ENCODE results near the gene GIPC2. TPM values are rescaled to one million over a fixed set of nuclear protein-coding genes. Genes with fewer than 3 reads are reported as not detected.

GIPC2 gene
- polyA plus RNA-seq, 1 donor (not counting 4 experiments of a cell fraction or from before 2014, with no cell fraction given): 0.28 TPM

- DNase-seq (ENCODE audit: low read depth, low spot score) (no peak), FAIRE-seq (no peak)
- no peak overlapping the region for H3K4me3 ChIP-seq (ENCODE audit: control insufficient read depth in 2 of 3, extremely low read depth in 1 of 3, insufficient read depth in 2 of 3, low read depth in 1 of 3, low read length in 3 of 3)
- no peak overlapping the region for H3K4me2 ChIP-seq (ENCODE audit: control insufficient read depth, extremely low read depth, insufficient read depth, low read depth, low read length)
- H2AFZ ChIP-seq (ENCODE audit: control insufficient read depth, low read length): no peak overlapping the region
- no peaks in the 10 kb centered on the region for H3K27me3 ChIP-seq (ENCODE audit: control insufficient read depth, extremely low read depth, insufficient read depth, low read length)
- no peaks in the 10 kb centered on the region for H3K9me3 ChIP-seq (ENCODE audit: control insufficient read depth, low read depth, low read length)
- no peaks in the 10 kb centered on the region for H3K36me3 ChIP-seq (ENCODE audit: control insufficient read depth in 2 of 2, extremely low read depth in 1 of 2, insufficient read depth in 2 of 2, low read length in 2 of 2)
- dilution Hi-C loops (cut with MboI; ENCODE audit: extremely low pct_ligation_motif_present, low sequenced_read_pairs): no loop called here
- TF ChIP-seq EZH2 (IDR thresholded peaks at IDR 0.05; ENCODE audit: low read length) (no peak), CTCF (optimal IDR thresholded peaks at IDR 0.05 in 1 of 3, IDR thresholded peaks at IDR 0.05 in 1 of 3, conservative IDR thresholded peaks at IDR 0.05 in 1 of 3; ENCODE audit: extremely low read depth in 1 of 3, insufficient read depth in 2 of 3, low read length in 3 of 3) (no peak)
- H3K4me1 ChIP-seq (ENCODE audit: control insufficient read depth, extremely low read depth, insufficient read depth, low read length): peaks cover 10% of the 10 kb centered on the region
- H3K9ac ChIP-seq (ENCODE audit: control insufficient read depth, extremely low read depth, insufficient read depth, low read length): no peak overlapping the region
- H3K9me1 ChIP-seq (ENCODE audit: control insufficient read depth, extremely low read depth, insufficient read depth, low read length): no peaks in the 10 kb centered on the region
- no peak overlapping the region for H3K27ac ChIP-seq (ENCODE audit: control insufficient read depth, insufficient read depth, low read length)
- no peaks in the 10 kb centered on the region for H3K79me2 ChIP-seq (ENCODE audit: control insufficient read depth, insufficient read depth, low read length)
- no peaks in the 10 kb centered on the region for H4K20me1 ChIP-seq (ENCODE audit: control insufficient read depth, extremely low read depth, insufficient read depth, low read length)
These were observed 7.3 kb upstream of the GIPC2 start for GRCh38 chr1:78038491-78038939.

GRCh38 chr1:78040484-78041089 lies 5.2 kb upstream of the GIPC2 start:
- no peak for DNase-seq (ENCODE audit: low read depth, low spot score)
- Histone ChIP-seq H3K4me2 (ENCODE audit: control insufficient read depth, extremely low read depth, insufficient read depth, low read depth, low read length) (no peak overlapping the region), H3K9me1 (ENCODE audit: control insufficient read depth, extremely low read depth, insufficient read depth, low read length) (no peaks in the 10 kb centered on the region), H3K36me3 (ENCODE audit: control insufficient read depth in 2 of 2, extremely low read depth in 1 of 2, insufficient read depth in 2 of 2, low read length in 2 of 2) (no peaks in the 10 kb centered on the region), H3K27ac (ENCODE audit: control insufficient read depth, insufficient read depth, low read length) (no peak overlapping the region), H4K20me1 (ENCODE audit: control insufficient read depth, extremely low read depth, insufficient read depth, low read length) (no peaks in the 10 kb centered on the region), H3K27me3 (ENCODE audit: control insufficient read depth, extremely low read depth, insufficient read depth, low read length) (peaks cover 8% of the 10 kb centered on the region), H3K9me3 (ENCODE audit: control insufficient read depth, low read depth, low read length) (no peaks in the 10 kb centered on the region), H3K4me3 (ENCODE audit: control insufficient read depth in 2 of 3, extremely low read depth in 1 of 3, insufficient read depth in 2 of 3, low read depth in 1 of 3, low read length in 3 of 3) (no peak overlapping the region), H3K9ac (ENCODE audit: control insufficient read depth, extremely low read depth, insufficient read depth, low read length) (no peak overlapping the region), H3K4me1 (ENCODE audit: control insufficient read depth, extremely low read depth, insufficient read depth, low read length) (no peaks in the 10 kb centered on the region), H3K79me2 (ENCODE audit: control insufficient read depth, insufficient read depth, low read length) (no peaks in the 10 kb centered on the region), H2AFZ (ENCODE audit: control insufficient read depth, low read length) (no peak overlapping the region)
- no peak for FAIRE-seq
- dilution Hi-C loops (cut with MboI; ENCODE audit: extremely low pct_ligation_motif_present, low sequenced_read_pairs): no loop called here
- TF ChIP-seq CTCF (optimal IDR thresholded peaks at IDR 0.05 in 1 of 3, IDR thresholded peaks at IDR 0.05 in 1 of 3, conservative IDR thresholded peaks at IDR 0.05 in 1 of 3; ENCODE audit: extremely low read depth in 1 of 3, insufficient read depth in 2 of 3, low read length in 3 of 3): no peak
- no peak for TF ChIP-seq EZH2 (IDR thresholded peaks at IDR 0.05; ENCODE audit: low read length)

Data from keratinocyte (primary cell).